HG03108 (cell line): Measurements from ENCODE around the gene UTP14C.
"Not testable (repeated sequence)": the region's sequence is repeated elsewhere in the genome, so short reads cannot be mapped to it uniquely, and the experiment has no call there.

Experiments used
- ATAC-seq: cut with Tn5 transposase; IDR thresholded peaks from one replicate; pipeline ENCODE4 v1.9.1; 2021; ENCODE audit warnings: moderate library complexity; ENCODE audit not compliant: unreplicated experiment

Gene UTP14C

GRCh38 chr13:52043675-52044074 lies 19.2 kb downstream of the UTP14C start:
- ATAC-seq: no peak

- no peak for ATAC-seq
Measured at GRCh38 chr13:52047463-52047862, 23.0 kb downstream of the UTP14C start.

GRCh38 chr13:52048516-52048915 lies 24.0 kb downstream of the UTP14C start:
- ATAC-seq: no peak

- no peak for ATAC-seq
Measured at GRCh38 chr13:52051400-52051799, 26.9 kb downstream of the UTP14C start.

GRCh38 chr13:52053460-52053859 lies 29.0 kb downstream of the UTP14C start:
- no peak for ATAC-seq

- ATAC-seq: not testable (repeated sequence)
Measured at GRCh38 chr13:52061064-52061463, 36.6 kb downstream of the UTP14C start.

- no peak for ATAC-seq
Measured at GRCh38 chr13:52061587-52061986, 37.1 kb downstream of the UTP14C start.

- ATAC-seq: no peak
Measured at GRCh38 chr13:52067237-52067636, 42.7 kb downstream of the UTP14C start.

GRCh38 chr13:52070929-52071523 lies 46.5 kb downstream of the UTP14C start:
- ATAC-seq: no peak
